ENCODE results near the gene ZNF140.

ZNF140 gene

GRCh38 chr12:133135747-133136146 lies 55.0 kb downstream of the ZNF140 start:
- no peak overlapping the region for H3K4me2 ChIP-seq (ENCODE audit: low read length)
- no peak overlapping the region for H3K4me3 ChIP-seq (ENCODE audit: low read length)
- no peak overlapping the region for H3K9ac ChIP-seq (ENCODE audit: low read depth, low read length)
- H3K27me3 ChIP-seq (ENCODE audit: control insufficient read depth, insufficient read depth, low read length): no peaks in the 10 kb centered on the region
- no peaks in the 10 kb centered on the region for H3K4me1 ChIP-seq (ENCODE audit: control insufficient read depth, insufficient read depth, low read length)
- H3K36me3 ChIP-seq (ENCODE audit: insufficient read depth, low read length): peaks cover 37% of the 10 kb centered on the region
- H3K9me3 ChIP-seq (replicated peaks; ENCODE audit: low read length): peaks cover 11% of the 10 kb centered on the region

- H3K4me1 ChIP-seq (ENCODE audit: control insufficient read depth, insufficient read depth, low read length): no peaks in the 10 kb centered on the region
- peaks cover 27% of the 10 kb centered on the region for H3K36me3 ChIP-seq (ENCODE audit: insufficient read depth, low read length)
- H3K9me3 ChIP-seq (replicated peaks; ENCODE audit: low read length): peaks cover 15% of the 10 kb centered on the region
- no peak overlapping the region for H3K4me3 ChIP-seq (ENCODE audit: low read length)
- no peaks in the 10 kb centered on the region for H3K27me3 ChIP-seq (ENCODE audit: control insufficient read depth, insufficient read depth, low read length)
- H3K4me2 ChIP-seq (ENCODE audit: low read length): no peak overlapping the region
- H3K9ac ChIP-seq (ENCODE audit: low read depth, low read length): no peak overlapping the region
Measured at GRCh38 chr12:133145981-133146380, 65.3 kb downstream of the ZNF140 start.

GRCh38 chr12:133156125-133156690 lies 75.5 kb downstream of the ZNF140 start:
- Histone ChIP-seq H3K27me3 (ENCODE audit: control insufficient read depth, insufficient read depth, low read length) (no peaks in the 10 kb centered on the region), H3K4me2 (ENCODE audit: low read length) (no peak overlapping the region), H3K9me3 (replicated peaks; ENCODE audit: low read length) (peaks cover 57% of the 10 kb centered on the region), H3K9ac (ENCODE audit: low read depth, low read length) (no peak overlapping the region), H3K36me3 (ENCODE audit: insufficient read depth, low read length) (peaks cover 56% of the 10 kb centered on the region), H3K4me3 (ENCODE audit: low read length) (no peak overlapping the region), H3K4me1 (ENCODE audit: control insufficient read depth, insufficient read depth, low read length) (no peaks in the 10 kb centered on the region)

All from skeletal muscle satellite cell (primary cell).